ENCODE results near the gene PHACTR3. TPM values are rescaled to one million over a fixed set of nuclear protein-coding genes. Genes with fewer than 3 reads are reported as not detected.

The PHACTR3 gene
- total RNA-seq, 1 experiment from 2014 or later, result 30.6 TPM

DNA sequence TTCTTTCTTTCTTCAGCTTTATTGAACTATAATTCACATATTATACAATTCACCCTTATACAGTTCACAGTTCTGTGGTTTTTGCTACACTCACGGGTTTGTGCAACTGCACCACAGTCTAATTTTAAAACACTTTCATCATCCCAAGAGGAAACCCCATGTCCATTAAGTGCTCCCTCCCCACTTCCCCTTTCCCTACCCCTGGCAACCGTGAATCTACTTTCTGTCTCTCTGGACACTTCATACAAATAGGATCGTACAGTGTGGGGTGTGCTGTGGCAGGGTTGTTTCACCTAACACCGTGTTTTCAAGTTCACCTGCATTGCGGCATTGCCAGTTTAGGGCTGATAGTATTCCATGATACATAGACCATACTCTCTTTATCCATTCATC, 118.8 kb downstream of the PHACTR3 start:
- Histone ChIP-seq H3K4me1 (ENCODE audit: insufficient read depth, low read length) (no peaks in the 10 kb centered on the region), H3K9ac (ENCODE audit: low read length) (no peak overlapping the region), H3K27me3 (ENCODE audit: low read length) (peaks cover 92% of the 10 kb centered on the region), H3F3A (ENCODE audit: low read length, unreplicated experiment) (no peaks in the 10 kb centered on the region), H3K27ac (ENCODE audit: low read length) (no peak overlapping the region), H4K20me1 (ENCODE audit: low read length) (no peaks in the 10 kb centered on the region), H3K36me3 (ENCODE audit: low read depth, low read length) (no peaks in the 10 kb centered on the region), H3K4me2 (ENCODE audit: low read length) (no peak overlapping the region), H2AFZ (ENCODE audit: low read length) (no peak overlapping the region), H3K9me3 (ENCODE audit: low read length) (no peaks in the 10 kb centered on the region), H3K9me2 (replicated peaks; ENCODE audit: low read length) (no peaks in the 10 kb centered on the region), H3K4me3 (ENCODE audit: low read length) (no peak overlapping the region), H3K79me2 (ENCODE audit: low read length) (no peaks in the 10 kb centered on the region)
- intact Hi-C loops (cut with micrococcal nuclease), result no loop called here
- POLR2A ChIA-PET (ENCODE audit: unreplicated experiment), result no interaction called here
- TF ChIP-seq EZH2phosphoT487 (IDR thresholded peaks at IDR 0.05; ENCODE audit: borderline replicate concordance, low read length) (no peak), EZH2 (IDR thresholded peaks at IDR 0.05; ENCODE audit: low read length, unreplicated experiment) (no peak)
- TF ChIP-seq, protein P1, sequence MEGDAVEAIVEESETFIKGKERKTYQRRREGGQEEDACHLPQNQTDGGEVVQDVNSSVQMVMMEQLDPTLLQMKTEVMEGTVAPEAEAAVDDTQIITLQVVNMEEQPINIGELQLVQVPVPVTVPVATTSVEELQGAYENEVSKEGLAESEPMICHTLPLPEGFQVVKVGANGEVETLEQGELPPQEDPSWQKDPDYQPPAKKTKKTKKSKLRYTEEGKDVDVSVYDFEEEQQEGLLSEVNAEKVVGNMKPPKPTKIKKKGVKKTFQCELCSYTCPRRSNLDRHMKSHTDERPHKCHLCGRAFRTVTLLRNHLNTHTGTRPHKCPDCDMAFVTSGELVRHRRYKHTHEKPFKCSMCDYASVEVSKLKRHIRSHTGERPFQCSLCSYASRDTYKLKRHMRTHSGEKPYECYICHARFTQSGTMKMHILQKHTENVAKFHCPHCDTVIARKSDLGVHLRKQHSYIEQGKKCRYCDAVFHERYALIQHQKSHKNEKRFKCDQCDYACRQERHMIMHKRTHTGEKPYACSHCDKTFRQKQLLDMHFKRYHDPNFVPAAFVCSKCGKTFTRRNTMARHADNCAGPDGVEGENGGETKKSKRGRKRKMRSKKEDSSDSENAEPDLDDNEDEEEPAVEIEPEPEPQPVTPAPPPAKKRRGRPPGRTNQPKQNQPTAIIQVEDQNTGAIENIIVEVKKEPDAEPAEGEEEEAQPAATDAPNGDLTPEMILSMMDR (conservative IDR thresholded peaks at IDR 0.05; ENCODE audit: low read depth, low read length), result no peak
- no TSS peak for BruUV-seq (replicated peaks)
- ATAC-seq (no peak), DNase-seq (no peak)
- CTCF ChIA-PET, result no interaction called here

- peaks cover 87% of the 10 kb centered on the region for H3K27me3 ChIP-seq (ENCODE audit: low read length)
These were observed 119.5 kb downstream of the PHACTR3 start for GRCh38 chr20:59723607-59724456.

More at GRCh38 chr20:59723607-59724456, 119.5 kb downstream of the PHACTR3 start:
- intact Hi-C loops (cut with micrococcal nuclease), result no loop called here
- H3K4me2 ChIP-seq (ENCODE audit: low read length), result no peak overlapping the region
- BruUV-seq (replicated peaks), result no TSS peak
- H3K4me1 ChIP-seq (ENCODE audit: insufficient read depth, low read length), result no peaks in the 10 kb centered on the region
- CTCF ChIA-PET, result no interaction called here
- TF ChIP-seq, protein P1 (conservative IDR thresholded peaks at IDR 0.05; ENCODE audit: low read depth, low read length), result no peak
- TF ChIP-seq EZH2phosphoT487 (IDR thresholded peaks at IDR 0.05; ENCODE audit: borderline replicate concordance, low read length), result no peak
- no peak for TF ChIP-seq EZH2 (IDR thresholded peaks at IDR 0.05; ENCODE audit: low read length, unreplicated experiment)
- ATAC-seq, result no peak
- POLR2A ChIA-PET (ENCODE audit: unreplicated experiment), result no interaction called here
- DNase-seq, result no peak
- no peaks in the 10 kb centered on the region for H3F3A ChIP-seq (ENCODE audit: low read length, unreplicated experiment)
- no peak overlapping the region for H3K9ac ChIP-seq (ENCODE audit: low read length)
- no peak overlapping the region for H3K4me3 ChIP-seq (ENCODE audit: low read length)
- no peak overlapping the region for H3K27ac ChIP-seq (ENCODE audit: low read length)
- no peaks in the 10 kb centered on the region for H4K20me1 ChIP-seq (ENCODE audit: low read length)
- H3K79me2 ChIP-seq (ENCODE audit: low read length), result no peaks in the 10 kb centered on the region
- no peaks in the 10 kb centered on the region for H3K9me2 ChIP-seq (replicated peaks; ENCODE audit: low read length)
- H2AFZ ChIP-seq (ENCODE audit: low read length), result no peak overlapping the region
- H3K9me3 ChIP-seq (ENCODE audit: low read length), result no peaks in the 10 kb centered on the region
- H3K36me3 ChIP-seq (ENCODE audit: low read depth, low read length), result no peaks in the 10 kb centered on the region
